NCI-H1417 (cell line): ENCODE data around the gene DIP2A.
"Not testable (repeated sequence)": the region's sequence is repeated elsewhere in the genome, so short reads cannot be mapped to it uniquely, and the experiment has no call there.

ENCODE experiments used
- DNase-seq, 3 experiments: peaks; one replicate each; lab custom pipeline; 2025; lab: John Stamatoyannopoulos, UW

Gene DIP2A

DNA sequence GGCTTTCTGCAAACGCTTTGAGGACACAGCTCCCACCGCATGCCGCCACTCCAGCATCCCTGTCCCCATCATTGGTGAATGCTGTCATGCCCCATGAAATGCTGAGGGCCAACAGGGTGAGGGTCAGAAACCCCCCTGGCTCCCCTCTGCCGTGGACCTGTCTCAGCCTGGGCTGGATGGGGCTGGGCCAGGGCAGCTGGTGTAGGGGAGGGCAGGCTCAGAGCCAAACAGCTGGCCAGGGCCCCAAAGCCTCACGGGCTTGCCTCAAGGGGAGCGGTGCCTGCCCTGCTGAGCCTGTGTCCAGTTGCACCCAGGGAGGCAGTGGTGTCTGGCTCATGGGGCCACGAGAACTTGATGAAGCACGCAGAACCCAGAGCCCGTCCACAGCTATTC, 96.5 kb downstream of the DIP2A start:
- no peak for DNase-seq

DNA sequence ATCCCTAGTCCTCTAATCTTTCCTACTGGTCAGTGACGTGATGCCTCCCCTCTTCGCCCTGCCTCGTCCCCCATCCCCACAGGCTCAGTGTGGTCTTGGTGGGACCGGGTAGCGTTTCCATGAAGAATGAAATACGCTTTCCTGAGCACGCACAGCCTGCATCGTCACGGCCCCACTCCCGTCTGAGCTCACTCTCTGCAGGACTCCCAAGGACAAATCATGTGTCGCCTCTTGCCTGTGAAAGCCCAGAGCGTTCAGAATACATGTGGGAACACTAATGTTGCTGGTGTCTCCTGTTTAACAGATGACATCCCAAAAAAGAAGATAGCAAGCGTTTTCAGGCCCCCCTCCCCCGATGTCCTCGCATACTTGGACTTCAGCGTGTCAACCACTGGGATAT, 97.0 kb downstream of the DIP2A start:
- no peak for DNase-seq

GRCh38 chr21:46556802-46557201, 98.1 kb downstream of the DIP2A start:
- no peak for DNase-seq

- no peak for DNase-seq
These were observed 98.8 kb downstream of the DIP2A start for GRCh38 chr21:46557469-46557868.

DNA sequence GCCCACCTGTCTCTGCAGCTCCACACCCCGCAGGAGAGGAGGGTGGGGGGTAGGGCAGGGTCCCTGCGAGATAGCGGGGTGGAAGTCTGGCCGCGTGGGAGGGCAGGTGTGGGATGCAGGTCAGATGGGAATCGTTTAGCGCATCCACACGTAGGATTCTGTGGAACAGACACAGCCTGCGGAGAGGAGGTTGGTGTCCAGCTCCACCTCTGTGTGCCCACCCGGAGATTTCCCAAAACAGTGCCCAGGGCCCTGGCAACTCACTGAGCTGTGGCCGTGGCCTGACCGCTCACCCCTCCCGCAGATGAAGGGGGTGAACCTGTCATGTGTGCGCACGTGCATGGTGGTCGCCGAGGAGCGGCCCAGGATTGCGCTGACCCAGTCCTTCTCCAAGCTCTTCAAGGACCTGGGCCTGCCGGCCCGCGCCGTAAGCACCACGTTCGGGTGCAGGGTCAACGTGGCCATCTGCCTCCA, 99.3 kb downstream of the DIP2A start:
- no peak for DNase-seq

GRCh38 chr21:46559291-46559983, 100.7 kb downstream of the DIP2A start:
- no peak for DNase-seq

DNA sequence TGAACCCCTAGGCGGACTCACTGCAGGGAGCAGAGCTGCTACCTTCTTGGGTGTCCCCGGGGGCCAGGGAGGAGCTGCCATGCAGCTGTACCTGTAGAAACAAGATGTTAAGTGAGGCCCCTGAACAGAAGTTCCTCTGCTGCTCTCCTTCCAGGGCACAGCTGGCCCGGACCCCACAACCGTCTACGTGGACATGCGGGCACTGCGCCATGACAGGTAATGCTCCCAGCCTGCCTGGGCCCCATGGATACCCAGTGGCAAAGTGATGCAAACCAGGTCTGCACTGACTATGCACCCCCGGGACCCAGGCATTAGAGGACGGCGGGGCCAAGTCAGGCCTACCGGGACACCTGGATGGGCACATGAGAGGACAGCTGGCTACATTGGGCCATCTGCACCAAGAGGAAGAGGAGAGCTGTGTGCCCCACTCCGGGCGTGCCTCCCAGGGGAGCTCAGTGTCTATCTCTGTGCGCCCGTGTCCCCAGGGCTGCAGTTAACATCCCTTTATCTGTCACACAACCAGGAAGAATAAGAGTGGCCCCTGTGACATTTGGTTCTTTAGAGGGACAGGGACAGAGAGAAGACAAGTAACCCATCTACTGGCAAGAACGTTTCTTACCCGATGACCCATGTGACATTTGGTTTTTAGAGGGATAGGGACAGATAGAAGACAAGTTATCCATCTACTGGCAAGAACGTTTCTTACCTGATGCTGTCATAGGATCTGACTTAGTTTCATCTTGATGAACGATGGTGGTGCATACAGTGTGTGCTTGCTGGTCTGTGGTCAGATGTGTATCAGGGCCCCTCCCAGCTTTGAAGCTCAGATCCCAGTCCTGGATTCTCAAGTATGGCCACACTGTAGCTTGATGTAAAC, 102.1 kb downstream of the DIP2A start:
- DNase-seq, result no peak

GRCh38 chr21:46561445-46562090, 102.9 kb downstream of the DIP2A start:
- no peak for DNase-seq

DNA sequence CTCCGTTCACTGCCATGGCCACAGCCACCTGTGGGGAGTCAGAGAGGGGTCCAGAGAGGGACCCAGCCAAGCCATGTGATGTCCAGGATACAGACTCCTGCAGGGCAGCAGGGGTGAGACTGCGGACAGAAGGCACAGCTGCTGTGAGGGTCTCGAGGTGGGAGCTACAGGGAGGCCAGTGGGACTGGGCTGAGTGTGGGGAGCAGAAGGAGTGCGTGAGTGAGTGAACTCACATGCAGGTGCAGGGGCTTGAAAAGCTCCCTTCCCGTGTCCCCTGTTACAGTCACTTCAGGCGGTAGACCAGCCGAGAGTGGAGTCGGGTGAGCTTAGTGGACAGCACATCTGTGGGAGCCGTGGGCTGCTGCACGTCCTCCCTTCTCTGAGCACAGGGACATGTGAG, 103.8 kb downstream of the DIP2A start:
- no peak for DNase-seq

- no peak for DNase-seq
These were observed 104.4 kb downstream of the DIP2A start for GRCh38 chr21:46562964-46563607.

DNA sequence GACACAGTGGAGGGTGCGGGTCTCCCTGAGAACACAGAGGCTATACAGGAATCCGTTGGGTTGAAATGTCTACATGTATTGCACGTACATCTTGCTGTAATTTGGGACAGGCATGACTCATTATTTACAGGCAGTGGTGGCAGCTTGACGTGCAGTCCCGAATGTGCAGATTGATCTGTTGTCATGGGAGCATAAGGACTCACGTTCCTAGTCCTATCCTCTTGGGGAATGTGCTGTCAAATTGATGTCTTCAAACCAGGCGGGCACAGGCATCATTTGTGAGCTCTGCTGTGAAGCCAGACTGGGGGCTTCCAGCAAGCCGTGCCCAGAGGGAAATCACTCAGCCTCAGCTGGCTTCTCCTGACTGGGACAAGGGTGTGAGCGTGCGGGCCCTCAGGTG, 105.7 kb downstream of the DIP2A start:
- DNase-seq, result no peak

GRCh38 chr21:46567348-46567747, 108.7 kb downstream of the DIP2A start:
- no peak for DNase-seq

DNA sequence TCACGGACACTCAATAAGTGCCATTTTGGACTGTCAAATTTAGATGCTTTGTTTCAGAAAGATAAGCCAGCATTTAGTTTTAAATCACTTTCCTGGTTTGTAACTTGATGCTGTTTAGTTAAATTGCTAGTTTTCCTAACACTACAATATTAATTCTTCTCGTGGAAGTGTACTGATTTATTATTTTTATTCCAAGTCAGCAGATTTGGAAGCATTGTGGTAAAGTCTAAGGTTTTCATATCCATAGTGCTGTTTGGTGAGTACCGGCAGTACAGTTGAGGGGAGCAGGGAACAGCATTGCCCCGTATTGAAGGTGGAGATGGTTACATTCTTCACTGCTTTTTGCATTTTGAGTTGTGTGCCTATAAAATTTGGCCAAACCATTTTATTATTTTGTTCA, 109.9 kb downstream of the DIP2A start:
- no peak for DNase-seq

DNA sequence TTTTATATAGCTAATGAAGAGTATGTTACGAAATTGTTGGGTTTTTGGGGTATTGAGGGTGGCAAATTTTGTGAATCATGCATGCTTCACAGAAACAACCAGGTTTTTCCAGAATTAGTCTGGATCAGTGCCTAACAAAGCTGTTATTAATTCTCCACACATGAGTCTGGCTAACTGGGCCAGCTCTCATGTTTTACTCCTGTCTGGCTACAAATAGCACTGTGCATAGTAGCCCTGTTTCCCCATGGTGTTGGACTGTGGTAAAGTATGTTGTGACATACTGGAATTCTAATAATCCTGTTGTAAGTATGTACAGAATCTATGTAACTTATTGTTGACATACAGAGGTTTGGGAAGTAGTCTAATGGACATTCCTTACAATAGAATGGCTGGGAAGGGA, 110.4 kb downstream of the DIP2A start:
- DNase-seq, result no peak

GRCh38 chr21:46570119-46570518, 111.4 kb downstream of the DIP2A start:
- no peak for DNase-seq

DNA sequence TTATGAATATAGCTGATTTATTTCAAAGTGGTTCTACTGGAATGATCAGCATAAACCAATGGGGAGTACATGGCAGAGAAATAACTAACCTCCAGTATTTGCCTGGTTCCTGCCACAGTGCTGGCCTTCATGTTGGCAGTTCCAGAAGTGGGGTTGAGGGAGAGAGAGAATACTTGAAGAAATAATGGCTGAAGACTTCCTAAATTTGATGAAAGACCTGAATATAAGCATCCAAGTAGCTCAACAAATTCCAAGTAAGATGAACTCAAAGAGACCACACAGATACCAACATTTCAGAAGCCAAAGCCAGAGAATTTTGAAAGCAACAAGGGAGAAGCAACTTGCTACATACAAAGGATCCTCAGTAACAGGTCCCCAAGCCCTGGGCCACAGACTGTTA, 111.9 kb downstream of the DIP2A start:
- no peak for DNase-seq

DNA sequence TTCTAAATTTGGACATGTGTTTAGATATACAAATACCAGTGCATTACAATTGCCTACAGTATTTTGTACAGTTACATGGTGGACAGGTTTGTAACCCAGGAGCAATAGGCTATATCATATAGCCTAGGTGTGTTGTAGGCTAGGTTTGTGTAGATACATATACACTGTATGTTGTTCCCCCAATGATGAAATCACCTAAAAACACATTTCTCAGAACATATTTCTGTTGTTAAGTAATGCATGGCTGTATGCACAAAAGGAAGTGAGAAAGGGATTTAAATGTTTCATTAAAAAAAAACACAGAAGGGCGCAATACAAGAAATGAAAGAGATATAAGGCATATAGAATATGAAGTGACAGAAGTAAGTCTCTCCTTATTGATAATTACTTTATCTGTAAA, 114.2 kb downstream of the DIP2A start:
- no peak for DNase-seq

DNA sequence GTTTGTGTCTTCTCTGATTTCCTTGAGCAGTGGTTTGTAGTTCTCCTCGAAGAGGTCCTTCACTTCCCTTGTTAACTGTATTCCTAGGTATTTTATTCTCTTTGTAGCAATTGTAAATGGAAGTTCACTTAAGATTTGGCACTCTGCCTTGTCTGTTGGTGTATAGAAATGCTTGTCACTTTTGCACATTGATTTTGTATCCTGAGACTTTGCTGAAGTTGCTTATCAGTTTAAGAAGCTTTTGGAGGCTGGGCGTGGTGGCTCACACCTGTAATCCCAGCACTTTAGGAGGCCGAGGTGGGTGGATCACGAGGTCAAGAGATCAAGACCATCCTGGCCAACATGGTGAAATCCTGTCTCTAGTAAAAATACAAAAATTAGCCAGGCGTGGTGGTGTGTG, 119.1 kb downstream of the DIP2A start:
- not testable (repeated sequence) for DNase-seq

DNA sequence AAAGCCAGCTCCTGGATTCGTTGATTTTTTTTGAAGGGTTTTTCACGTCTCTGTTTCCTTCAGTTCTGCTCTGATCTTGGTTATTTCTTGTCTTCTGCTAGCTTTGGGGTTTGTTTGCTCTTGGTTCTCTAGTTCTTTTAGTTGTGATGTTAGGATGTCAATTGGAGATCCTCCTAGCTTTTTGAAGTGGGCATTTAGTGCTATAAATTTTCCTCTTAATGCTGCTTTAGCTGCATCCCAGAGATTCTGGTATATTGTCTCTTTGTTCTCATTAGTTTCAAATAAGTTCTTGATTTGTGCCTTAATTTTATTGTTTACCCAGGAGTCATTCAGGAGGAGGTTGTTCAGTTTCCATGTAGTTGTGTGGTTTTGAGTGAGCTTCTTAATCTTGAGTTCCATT, 120.7 kb downstream of the DIP2A start:
- not testable (repeated sequence) for DNase-seq

DNA sequence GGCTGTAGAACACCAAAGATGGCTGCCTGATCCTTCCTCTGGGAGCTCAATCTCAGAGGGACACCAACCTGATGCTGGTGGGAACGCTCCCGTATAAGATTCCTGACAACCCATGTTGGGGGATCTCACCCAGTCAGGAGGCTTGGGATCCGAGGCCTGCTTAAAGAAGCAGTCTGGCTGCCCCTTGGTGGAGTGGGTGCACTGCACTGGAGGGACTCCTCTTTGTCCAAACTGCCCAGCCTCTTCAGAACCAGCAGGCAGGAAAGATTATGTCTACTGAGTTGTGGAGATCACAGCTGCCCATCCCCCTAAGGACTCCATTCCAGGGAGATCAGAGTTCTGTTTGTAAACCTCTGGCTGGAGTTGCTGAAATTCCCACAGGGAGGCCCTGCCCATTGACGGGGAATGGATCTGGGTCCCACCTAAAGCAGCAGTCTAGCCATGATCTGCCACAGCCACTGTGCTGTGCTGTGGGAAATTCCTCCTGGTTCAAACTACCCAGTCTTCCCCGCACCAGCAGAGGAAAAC, 123.2 kb downstream of the DIP2A start:
- DNase-seq, result no peak

DNA sequence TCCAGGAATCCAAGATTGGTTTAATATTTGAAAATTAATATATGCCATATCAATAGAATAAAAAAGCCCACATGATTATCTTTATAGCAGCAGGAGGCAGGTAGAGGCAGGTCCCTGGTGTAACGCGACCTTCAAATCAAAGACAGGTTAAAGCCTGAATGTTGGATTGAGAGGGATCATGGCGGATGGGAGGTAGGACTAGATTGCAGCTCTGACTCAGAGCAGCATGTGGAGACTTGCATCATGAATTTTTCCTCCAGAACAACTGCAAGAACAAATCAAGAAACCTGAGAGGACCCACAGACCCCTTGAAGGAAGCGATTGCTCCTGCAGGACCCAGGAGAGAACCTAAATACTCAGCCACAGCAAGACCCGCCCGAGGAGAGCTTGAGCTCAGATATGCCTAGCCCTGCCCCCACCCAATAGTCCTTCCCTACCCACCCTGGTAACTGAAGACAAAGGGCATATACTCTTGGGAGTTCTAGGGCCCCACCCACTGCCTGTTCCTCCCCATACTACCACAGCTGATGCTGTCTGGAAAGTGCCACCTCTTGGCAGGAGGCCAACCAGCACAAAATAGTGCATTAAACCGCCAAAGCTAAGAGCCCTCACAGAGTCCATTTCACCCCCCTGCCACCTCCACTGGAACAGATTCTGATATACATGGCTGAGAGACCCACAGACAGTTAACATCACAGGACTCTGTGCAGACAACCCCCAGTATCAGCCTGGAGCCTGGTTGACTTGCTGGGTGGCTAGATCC, 126.7 kb downstream of the DIP2A start:
- DNase-seq, result peak in 2 of 3 experiments; percentile 34 to 42
